DMS153 treated with DMSO at 0.1 percent for 48 hours (cell line): Measurements from ENCODE around the gene PDSS2.
"Not testable (repeated sequence)": the region's sequence is repeated elsewhere in the genome, so short reads cannot be mapped to it uniquely, and the experiment has no call there.

Experiments
- DNase-seq: peaks from one replicate; lab custom pipeline; 2025; ENCODE audit not compliant: unreplicated experiment; lab: John Stamatoyannopoulos, UW

PDSS2 gene

GRCh38 chr6:107280001-107280400 is 179.4 kb downstream of the PDSS2 start:
- DNase-seq: not testable (repeated sequence)

GRCh38 chr6:107275330-107275865 is 184.0 kb downstream of the PDSS2 start:
- no peak for DNase-seq

GRCh38 chr6:107274288-107274687 is 185.1 kb downstream of the PDSS2 start:
- no peak for DNase-seq

DNA sequence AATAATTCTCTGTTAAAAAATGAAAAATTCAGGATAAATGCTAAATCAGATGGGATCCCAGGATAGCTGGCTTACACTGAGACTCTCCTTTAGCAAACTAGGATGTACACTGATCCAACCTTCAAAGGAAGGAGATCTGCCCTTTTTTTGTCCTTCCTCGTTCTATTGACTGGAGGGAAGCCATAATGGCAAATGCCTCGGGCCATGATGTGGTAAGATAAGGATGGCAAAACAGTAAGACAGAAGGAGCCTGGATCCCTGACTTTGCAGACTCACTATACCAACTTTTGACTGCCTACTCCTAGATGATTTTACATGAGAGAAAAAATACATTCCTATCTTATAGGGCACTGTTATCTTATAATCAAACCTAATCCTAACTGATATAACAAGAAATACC is 187.1 kb downstream of the PDSS2 start:
- DNase-seq: no peak

- no peak for DNase-seq
Measured at GRCh38 chr6:107271208-107271790, 188.1 kb downstream of the PDSS2 start.

- DNase-seq: no peak
Measured at GRCh38 chr6:107267634-107268033, 191.7 kb downstream of the PDSS2 start.

DNA sequence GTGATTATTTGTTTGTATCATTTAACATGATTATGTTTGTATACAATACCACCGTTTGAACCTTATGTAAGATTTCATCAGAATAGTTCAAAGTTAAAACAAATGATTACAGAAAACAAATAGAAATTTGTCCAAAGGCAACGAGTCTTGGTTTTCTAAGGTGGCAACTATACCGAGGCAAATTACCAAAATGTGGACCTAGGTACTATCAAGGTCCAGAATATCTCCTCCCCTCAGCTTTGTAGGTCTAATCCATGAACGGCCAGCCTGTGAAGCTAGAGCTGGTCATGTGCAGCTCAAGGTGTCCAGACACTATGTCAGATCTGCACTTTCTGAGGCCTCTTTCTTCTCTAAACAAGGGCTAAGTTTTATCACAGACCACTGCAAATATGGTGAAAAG is 192.4 kb downstream of the PDSS2 start:
- no peak for DNase-seq

- no peak for DNase-seq
Measured at GRCh38 chr6:107266563-107266962, 192.8 kb downstream of the PDSS2 start.

GRCh38 chr6:107264357-107264840 is 195.0 kb downstream of the PDSS2 start:
- peak; percentile 97 for DNase-seq

- DNase-seq: no peak
Measured at GRCh38 chr6:107259951-107260350, 199.4 kb downstream of the PDSS2 start.

GRCh38 chr6:107248147-107248546 is 211.2 kb downstream of the PDSS2 start:
- DNase-seq: no peak

DNA sequence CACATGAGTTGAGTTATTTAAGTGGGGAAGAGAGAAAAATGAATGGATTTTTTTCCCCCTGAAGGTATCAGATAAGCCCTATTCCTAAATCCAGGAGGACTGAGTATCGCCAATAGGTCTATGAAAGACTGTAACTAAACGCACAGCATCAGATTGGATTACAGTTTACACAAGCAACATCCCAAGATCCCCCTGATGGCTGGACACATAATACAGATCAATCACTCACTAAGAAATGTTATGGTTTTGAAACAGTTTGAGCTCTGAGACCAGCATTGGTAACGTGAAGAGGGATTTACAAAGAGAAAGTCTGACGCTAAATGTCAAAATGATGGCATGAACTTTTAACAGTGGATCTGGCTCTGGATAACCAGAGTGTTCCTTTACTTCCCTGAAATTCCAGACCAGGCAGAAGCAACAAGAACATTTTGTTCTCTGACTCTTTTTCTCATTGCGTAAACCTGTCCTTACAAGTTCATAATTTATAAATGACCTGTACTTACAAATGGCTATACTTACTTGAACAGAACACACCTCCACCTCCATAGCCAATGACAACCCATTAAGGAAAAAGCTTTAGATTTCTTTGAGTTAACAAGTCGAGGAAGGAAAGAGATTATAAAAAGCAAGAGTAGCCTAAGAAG is 212.3 kb downstream of the PDSS2 start:
- DNase-seq: no peak

GRCh38 chr6:107246249-107246971 is 213.0 kb downstream of the PDSS2 start:
- DNase-seq: no peak

DNA sequence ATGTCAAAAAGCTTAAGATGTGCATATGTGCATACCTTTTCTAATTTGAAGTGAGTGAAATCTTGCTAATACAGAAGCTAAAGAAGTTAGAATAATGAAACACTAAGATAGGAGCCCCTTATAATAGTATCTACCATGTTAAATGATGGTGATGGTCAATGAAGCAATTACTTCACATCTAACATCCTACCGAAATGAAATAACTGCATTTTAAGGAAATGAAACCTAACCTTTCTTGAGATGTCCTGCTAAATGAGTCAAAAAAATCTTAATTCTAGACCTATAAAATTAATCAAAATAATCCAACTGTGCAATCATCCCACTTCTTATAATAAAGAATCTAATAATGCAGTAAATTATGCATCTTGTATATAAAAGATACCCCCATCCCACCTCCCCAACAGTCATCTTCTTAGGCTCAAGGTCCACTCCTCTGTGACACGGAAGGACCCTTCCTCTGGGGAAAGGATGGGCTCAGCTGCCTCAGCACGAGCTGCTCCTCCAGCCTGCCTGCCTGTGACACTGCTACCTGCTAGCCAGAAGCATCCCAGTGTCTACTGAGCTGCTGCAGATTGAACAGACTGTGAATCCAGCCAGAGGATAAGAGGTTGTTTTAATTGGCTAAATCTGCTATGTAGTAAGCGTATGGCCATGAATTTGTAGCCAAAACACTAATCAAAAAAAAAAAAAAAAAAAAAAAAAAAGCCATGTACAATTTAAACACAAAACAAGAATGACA is 214.5 kb downstream of the PDSS2 start:
- no peak for DNase-seq

GRCh38 chr6:107244082-107244741 is 215.2 kb downstream of the PDSS2 start:
- DNase-seq: no peak

GRCh38 chr6:107243471-107243870 is 215.9 kb downstream of the PDSS2 start:
- no peak for DNase-seq

DNA sequence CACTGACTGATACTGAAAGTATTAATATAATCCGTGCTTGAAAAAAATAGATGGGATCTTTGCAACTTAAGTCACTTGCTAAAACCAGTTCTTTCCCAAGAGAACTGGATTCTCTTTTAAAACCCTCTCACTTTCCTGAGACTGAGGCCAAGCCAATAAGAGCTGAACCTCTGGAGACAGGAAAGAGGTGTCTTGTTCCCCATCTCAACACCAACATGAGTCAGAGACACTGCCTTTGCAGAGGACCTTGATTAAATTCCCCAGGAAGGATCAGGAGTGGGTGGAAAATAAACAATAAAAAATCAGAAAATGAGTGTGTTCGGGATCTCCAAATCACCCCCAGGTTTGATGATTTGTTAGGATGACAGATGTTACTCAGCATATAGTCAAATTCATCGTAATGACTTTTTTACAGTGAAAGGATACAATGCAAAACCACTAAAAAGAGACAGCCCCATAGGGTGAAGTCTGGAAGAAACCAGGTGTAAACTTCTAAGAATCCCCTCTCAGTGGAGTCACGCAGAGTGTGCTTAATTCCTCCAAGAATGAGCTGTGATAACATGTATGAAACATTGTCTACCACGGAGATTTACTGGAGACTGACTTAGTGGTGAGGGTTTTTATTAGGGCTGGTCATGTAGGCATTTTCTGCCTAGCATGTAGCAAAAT is 221.2 kb downstream of the PDSS2 start:
- no peak for DNase-seq

GRCh38 chr6:107235511-107235910 is 223.9 kb downstream of the PDSS2 start:
- DNase-seq: no peak

- no peak for DNase-seq
Measured at GRCh38 chr6:107235007-107235406, 224.4 kb downstream of the PDSS2 start.

GRCh38 chr6:107231243-107231642 is 228.1 kb downstream of the PDSS2 start:
- DNase-seq: no peak
